SK-N-SH (cell line): Measurements from ENCODE around the gene CIB4. TPM values are rescaled to one million over a fixed set of nuclear protein-coding genes. Genes with fewer than 3 reads are reported as not detected.

ENCODE experiments used
- CTCF ChIA-PET: fragments of 300-600, 350-600 bp; formaldehyde crosslinking; extraction: SDS; loops from one replicate; lab custom pipeline; 2021; lab: Yijun Ruan, JAX
- POLR2A ChIA-PET: fragments of 350-600 bp; sonication (Branson Sonifier 250); formaldehyde crosslinking; extraction: SDS; loops from one replicate; lab custom pipeline; 2020; ENCODE audit warnings: antibody characterized with exemption, inconsistent platforms; lab: Yijun Ruan, JAX
- DNase-seq: peaks from one replicate; pipeline ENCODE4 v3.0.0; 2012
- H2AFZ ChIP-seq: fragments of 200-600 bp; sonication (generic); 2 replicates; pipeline ENCODE4 v1.8.1; 2016; ENCODE audit warnings: antibody characterized with exemption, mild to moderate bottlenecking, low read depth
- H3F3A ChIP-seq: fragments of 200-600 bp; sonication (generic); replicated peaks from 2 replicates; pipeline ENCODE3; 2016; ENCODE audit warnings: antibody characterized with exemption, mild to moderate bottlenecking; ENCODE audit not compliant: insufficient read depth
- H3K27ac ChIP-seq, 2 experiments: fragments of 200-500 bp in 1 of 2; fragments of 200-600 bp in 1 of 2; sonication (Bioruptor generic) in 1 of 2; sonication (generic), shearing (Covaris generic) in 1 of 2; 2 replicates each; pipeline versions ENCODE4 v1.5.1 to v1.6.1; 2014 to 2016; ENCODE audit warnings: low read depth in 2 of 2, inconsistent platforms in 1 of 2, low read length in 1 of 2, mild to moderate bottlenecking in 1 of 2, mixed read lengths in 1 of 2
- H3K27me3 ChIP-seq: fragments of 200-600 bp; sonication (generic), shearing (Covaris generic); 2 replicates; pipeline ENCODE4 v1.6.1; 2016; ENCODE audit warnings: mixed run types; ENCODE audit not compliant: insufficient read depth
- H3K36me3 ChIP-seq, 2 experiments: fragments of 200-500 bp in 1 of 2; fragments of 200-600 bp in 1 of 2; sonication (Bioruptor generic) in 1 of 2; sonication (generic) in 1 of 2; replicated peaks in 1 of 2; 2 replicates each; pipeline versions ENCODE3 to v1.5.1; 2014 to 2016; ENCODE audit warnings: low read length in 1 of 2, mild to moderate bottlenecking in 1 of 2; ENCODE audit not compliant: insufficient read depth in 2 of 2, control insufficient read depth in 1 of 2
- H3K4me1 ChIP-seq, 2 experiments: fragments of 200-500 bp in 1 of 2; fragments of 200-600 bp in 1 of 2; sonication (Bioruptor generic) in 1 of 2; sonication (generic), shearing (Covaris generic) in 1 of 2; 2 replicates each; pipeline versions ENCODE4 v1.5.1 to v1.6.1; 2014 to 2016; ENCODE audit warnings: low read depth in 1 of 2, low read length in 1 of 2, mixed run types in 1 of 2; ENCODE audit not compliant: insufficient read depth in 2 of 2, control insufficient read depth in 1 of 2
- H3K4me2 ChIP-seq: fragments of 200-600 bp; sonication (generic), shearing (Covaris generic); 2 replicates; pipeline ENCODE4 v1.6.1; 2017; ENCODE audit warnings: mixed run types
- H3K4me3 ChIP-seq, 2 experiments: fragments of 200-500 bp in 1 of 2; fragments of 200-600 bp in 1 of 2; sonication (Bioruptor generic) in 1 of 2; sonication (generic), shearing (Covaris generic) in 1 of 2; 2 replicates each; pipeline versions ENCODE4 v1.5.1 to v1.8.1; 2014 to 2016; ENCODE audit warnings: low read depth in 2 of 2, inconsistent platforms in 1 of 2, low read length in 1 of 2, mild to moderate bottlenecking in 1 of 2, mixed read lengths in 1 of 2, moderate library complexity in 1 of 2
- H3K79me2 ChIP-seq: fragments of 200-600 bp; sonication (generic); 2 replicates; pipeline ENCODE4 v1.8.1; 2017; ENCODE audit warnings: mild to moderate bottlenecking; ENCODE audit not compliant: insufficient read depth
- H3K9ac ChIP-seq: fragments of 200-600 bp; sonication (generic); 2 replicates; pipeline ENCODE4 v1.6.1; 2017; ENCODE audit warnings: mixed run types
- H3K9me2 ChIP-seq: fragments of 200-600 bp; sonication (generic); 2 replicates; pipeline ENCODE4 v1.6.1; 2017; ENCODE audit warnings: mixed run types
- H3K9me3 ChIP-seq: fragments of 200-600 bp; sonication (generic); 2 replicates; pipeline ENCODE4 v1.6.1; 2017; ENCODE audit warnings: mixed run types, mild to moderate bottlenecking, moderate library complexity
- H4K20me1 ChIP-seq: fragments of 200-600 bp; sonication (generic); 2 replicates; pipeline ENCODE4 v1.6.1; 2017; ENCODE audit warnings: mild to moderate bottlenecking, mixed run types; ENCODE audit not compliant: insufficient read depth
- EP300 ChIP-seq, 2 experiments: IDR thresholded peaks; 2 replicates each; pipeline versions ENCODE4 v1.4.0 to v1.6.1; 2012; ENCODE audit warnings: borderline replicate concordance in 1 of 2, low read depth in 1 of 2, low read length in 1 of 2
- FOXJ3 ChIP-seq: sonication (generic); formaldehyde crosslinking; IDR thresholded peaks from 2 replicates; pipeline ENCODE4 v1.5.1; 2020; ENCODE audit warnings: mild to moderate bottlenecking, missing genetic modification reagents
- FOXM1 ChIP-seq: IDR thresholded peaks from 2 replicates; pipeline ENCODE4 v1.4.0; 2012; ENCODE audit warnings: low read depth, mild to moderate bottlenecking
- NRF1 ChIP-seq: IDR thresholded peaks from 2 replicates; pipeline ENCODE4 v1.6.1; 2012; ENCODE audit warnings: low read depth, mild to moderate bottlenecking, low read length
- RAD21 ChIP-seq: IDR thresholded peaks from 2 replicates; pipeline ENCODE4 v1.6.1; 2012; ENCODE audit warnings: mild to moderate bottlenecking, low read length
- YY1 ChIP-seq: IDR thresholded peaks from 2 replicates; pipeline ENCODE4 v1.4.0; 2012; ENCODE audit warnings: low read depth, mild to moderate bottlenecking
- WGBS: methylation state at CpG from one replicate; pipeline ENCODE4 v1.1.6; 2017; ENCODE audit warnings: low lambda C conversion rate; 5-methylcytosine and 5-hydroxymethylcytosine counted together
- polyA plus RNA-seq, 3 experiments: library from polyadenylated mRNA; depleted of rRNA; stranded (reverse); fragments of >200 nt; gene quantifications; 2 replicates each; pipeline ENCODE4 v1.2.3, GENCODE V29; 2012
- TF ChIP-seq, protein P1 (sequence below): fragments of 200-600 bp; sonication (generic); IDR thresholded peaks from 2 replicates; pipeline ENCODE4 v1.6.1; 2017; ENCODE audit warnings: antibody characterized with exemption, mild to moderate bottlenecking, moderate library complexity

The CIB4 gene
- polyA plus RNA-seq, 1 of the 3 experiments (the other 2 are of a cell fraction), result not detected

DNA sequence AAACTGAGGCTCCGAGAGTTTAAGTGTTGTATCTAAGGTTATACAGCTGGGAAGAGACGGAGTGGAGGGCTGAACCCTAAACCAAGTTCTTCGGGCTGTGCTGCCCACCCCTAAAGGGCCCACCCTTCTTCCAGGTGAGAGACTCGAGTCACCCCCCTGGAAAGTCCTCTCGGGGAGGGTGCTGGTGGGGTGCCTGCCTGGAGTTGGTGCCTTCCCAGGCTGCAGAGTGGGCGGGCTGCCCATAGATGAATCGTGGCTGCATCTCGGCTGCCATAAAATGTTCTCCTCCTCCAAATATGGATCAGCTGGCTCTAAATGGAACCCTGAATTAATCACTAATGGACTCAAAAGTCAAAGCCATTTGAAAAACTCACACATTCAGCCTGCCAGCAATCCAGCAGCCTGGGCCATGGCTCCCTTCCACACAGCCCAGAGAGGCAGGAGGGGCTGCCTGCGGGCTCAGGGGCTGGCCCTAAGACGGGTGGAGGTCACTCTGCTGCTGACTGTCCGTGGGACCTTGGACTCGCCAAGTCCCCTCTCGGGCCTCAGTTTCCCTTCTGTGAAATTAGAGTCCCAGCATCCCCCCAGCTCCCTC, 7.7 kb downstream of the CIB4 start (continued):
- TF ChIP-seq, protein P1, sequence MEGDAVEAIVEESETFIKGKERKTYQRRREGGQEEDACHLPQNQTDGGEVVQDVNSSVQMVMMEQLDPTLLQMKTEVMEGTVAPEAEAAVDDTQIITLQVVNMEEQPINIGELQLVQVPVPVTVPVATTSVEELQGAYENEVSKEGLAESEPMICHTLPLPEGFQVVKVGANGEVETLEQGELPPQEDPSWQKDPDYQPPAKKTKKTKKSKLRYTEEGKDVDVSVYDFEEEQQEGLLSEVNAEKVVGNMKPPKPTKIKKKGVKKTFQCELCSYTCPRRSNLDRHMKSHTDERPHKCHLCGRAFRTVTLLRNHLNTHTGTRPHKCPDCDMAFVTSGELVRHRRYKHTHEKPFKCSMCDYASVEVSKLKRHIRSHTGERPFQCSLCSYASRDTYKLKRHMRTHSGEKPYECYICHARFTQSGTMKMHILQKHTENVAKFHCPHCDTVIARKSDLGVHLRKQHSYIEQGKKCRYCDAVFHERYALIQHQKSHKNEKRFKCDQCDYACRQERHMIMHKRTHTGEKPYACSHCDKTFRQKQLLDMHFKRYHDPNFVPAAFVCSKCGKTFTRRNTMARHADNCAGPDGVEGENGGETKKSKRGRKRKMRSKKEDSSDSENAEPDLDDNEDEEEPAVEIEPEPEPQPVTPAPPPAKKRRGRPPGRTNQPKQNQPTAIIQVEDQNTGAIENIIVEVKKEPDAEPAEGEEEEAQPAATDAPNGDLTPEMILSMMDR, result no peak

DNA sequence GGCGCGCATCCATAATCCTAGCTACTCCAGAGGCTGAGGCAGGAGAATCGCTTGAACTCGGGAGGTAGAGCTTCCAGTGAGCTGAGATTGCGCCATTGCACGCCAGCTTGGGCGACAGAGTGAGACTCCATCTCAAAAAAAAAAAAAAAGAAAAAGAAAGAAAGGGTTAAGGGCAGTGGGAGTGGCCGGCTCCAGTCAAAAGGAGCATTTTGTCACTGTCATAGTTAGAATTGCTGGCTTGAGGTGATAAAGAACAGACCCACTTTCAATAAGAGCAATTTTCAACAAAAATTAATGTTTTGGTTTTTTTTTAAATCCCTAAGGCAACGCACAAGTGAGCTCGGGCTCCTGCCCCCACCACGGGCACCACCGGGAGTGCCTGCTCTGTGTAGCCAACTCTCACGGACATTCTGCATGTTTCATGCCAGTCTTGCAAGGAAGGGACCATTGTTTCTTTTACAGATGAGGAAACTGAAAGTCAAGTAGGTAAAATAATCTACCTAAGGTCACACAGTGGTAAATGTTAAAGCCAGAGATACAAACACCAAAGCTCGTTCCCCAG, 8.5 kb downstream of the CIB4 start:
- Histone ChIP-seq H3K4me2 (no peak overlapping the region), H3K9ac (no peak overlapping the region), H3K9me2 (no peaks in the 10 kb centered on the region), H3K27ac (no peak overlapping the region), H3K79me2 (no peaks in the 10 kb centered on the region), H2AFZ (no peak overlapping the region), H3F3A (no peaks in the 10 kb centered on the region), H3K4me3 (no peak overlapping the region), H3K4me1 (peaks cover 0 to 15% of the 10 kb centered on the region in 2 experiments; a peak in 1 of 4 replicates), H3K27me3 (0 out of 2 replicates have a peak, but pooled peaks cover 26% of the 10 kb centered on the region), H4K20me1 (no peaks in the 10 kb centered on the region), H3K9me3 (no peaks in the 10 kb centered on the region), H3K36me3 (no peaks in the 10 kb centered on the region)
- CTCF ChIA-PET, result interaction anchor here (1.2 to 2.7 kb wide), 7 partner anchors 14 to 113 kb away, joined by 3 to 11 read pairs (median 5); no protein-coding TSS in a partner anchor
- peak; percentile 74 for DNase-seq
- TF ChIP-seq NRF1 (no peak), EP300 (IDR thresholded peaks at IDR 0.05; ENCODE audit: borderline replicate concordance in 1 of 2, low read depth in 1 of 2, low read length in 1 of 2) (peak in 1 of 2 experiments; percentile 44; a peak in 1 of 4 replicates)
- POLR2A ChIA-PET, result interaction anchor here (1.1 kb wide), 1 partner anchor 103 kb away, joined by 3 read pairs; no protein-coding TSS in a partner anchor
- WGBS, result 62% methylated on average over 14 of the region's 14 CpGs

DNA sequence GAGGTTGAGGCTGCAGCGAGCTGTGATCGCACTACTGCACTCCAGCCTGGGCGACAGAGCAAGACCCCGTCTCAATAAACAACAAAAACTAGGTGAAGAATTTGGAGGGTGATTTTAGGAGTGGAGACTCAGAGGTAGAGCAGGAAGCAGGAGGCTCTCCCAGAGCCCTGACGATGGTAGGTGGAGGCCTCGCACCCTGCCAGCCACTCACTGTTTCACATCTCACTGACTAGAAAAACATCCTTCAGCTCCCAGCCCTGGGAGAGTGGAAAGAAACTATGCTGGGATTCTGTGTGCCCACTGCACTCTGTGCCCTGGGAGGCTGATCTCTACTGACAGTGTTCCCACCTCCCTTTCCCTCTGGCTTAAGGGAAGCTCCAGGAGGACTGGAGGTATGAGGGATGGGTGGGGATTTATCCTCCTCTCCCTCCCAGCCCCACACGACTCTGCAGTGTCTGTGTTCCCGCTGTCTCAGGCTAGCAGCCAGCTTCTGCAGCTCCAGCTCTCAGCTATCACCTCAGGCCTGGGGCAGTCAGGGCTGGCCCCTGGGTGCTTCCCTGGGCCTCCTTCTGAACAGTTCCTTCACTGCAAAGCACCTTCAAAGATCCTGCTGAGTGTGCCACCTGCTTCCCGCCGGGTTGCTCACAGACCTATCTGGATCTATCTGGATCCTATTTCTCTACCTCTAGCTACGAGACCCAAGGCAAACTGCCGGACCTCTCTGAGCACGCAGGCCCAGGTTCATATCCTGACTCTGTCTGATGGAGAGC, 9.6 kb downstream of the CIB4 start:
- Histone ChIP-seq H3F3A (no peaks in the 10 kb centered on the region), H3K4me1 (peaks cover 0 to 16% of the 10 kb centered on the region in 2 experiments; a peak in 1 of 4 replicates), H2AFZ (no peak overlapping the region), H3K36me3 (no peaks in the 10 kb centered on the region), H3K27me3 (0 out of 2 replicates have a peak, but pooled peaks cover 26% of the 10 kb centered on the region), H3K4me2 (no peak overlapping the region), H3K9ac (no peak overlapping the region), H3K9me2 (no peaks in the 10 kb centered on the region), H3K4me3 (no peak overlapping the region), H3K9me3 (no peaks in the 10 kb centered on the region), H4K20me1 (no peaks in the 10 kb centered on the region), H3K79me2 (no peaks in the 10 kb centered on the region), H3K27ac (no peak overlapping the region)
- CTCF ChIA-PET, result interaction anchor here (0.6 to 2.5 kb wide), 7 partner anchors 15 to 114 kb away, joined by 3 to 9 read pairs (median 3); no protein-coding TSS in a partner anchor
- WGBS, result 84% methylated on average over 13 of the region's 13 CpGs
- DNase-seq, result no peak
- TF ChIP-seq RAD21, result no peak
- 0 out of 2 replicates have a peak, but pooled peaks have one; percentile 21 for TF ChIP-seq FOXJ3 (CRISPR knock-in tag)
- TF ChIP-seq FOXM1, result no peak
- no peak for TF ChIP-seq YY1
- POLR2A ChIA-PET, result interaction anchor here (1.1 kb wide), 1 partner anchor 104 kb away, joined by 3 read pairs; no protein-coding TSS in a partner anchor
